NCI-H2227 treated with DMSO at 0.1 percent for 48 hours (cell line): Measurements from ENCODE around the gene GMPR.

Source experiments
- DNase-seq: peaks from one replicate; lab custom pipeline; 2025; lab: John Stamatoyannopoulos, UW

The GMPR gene

DNA sequence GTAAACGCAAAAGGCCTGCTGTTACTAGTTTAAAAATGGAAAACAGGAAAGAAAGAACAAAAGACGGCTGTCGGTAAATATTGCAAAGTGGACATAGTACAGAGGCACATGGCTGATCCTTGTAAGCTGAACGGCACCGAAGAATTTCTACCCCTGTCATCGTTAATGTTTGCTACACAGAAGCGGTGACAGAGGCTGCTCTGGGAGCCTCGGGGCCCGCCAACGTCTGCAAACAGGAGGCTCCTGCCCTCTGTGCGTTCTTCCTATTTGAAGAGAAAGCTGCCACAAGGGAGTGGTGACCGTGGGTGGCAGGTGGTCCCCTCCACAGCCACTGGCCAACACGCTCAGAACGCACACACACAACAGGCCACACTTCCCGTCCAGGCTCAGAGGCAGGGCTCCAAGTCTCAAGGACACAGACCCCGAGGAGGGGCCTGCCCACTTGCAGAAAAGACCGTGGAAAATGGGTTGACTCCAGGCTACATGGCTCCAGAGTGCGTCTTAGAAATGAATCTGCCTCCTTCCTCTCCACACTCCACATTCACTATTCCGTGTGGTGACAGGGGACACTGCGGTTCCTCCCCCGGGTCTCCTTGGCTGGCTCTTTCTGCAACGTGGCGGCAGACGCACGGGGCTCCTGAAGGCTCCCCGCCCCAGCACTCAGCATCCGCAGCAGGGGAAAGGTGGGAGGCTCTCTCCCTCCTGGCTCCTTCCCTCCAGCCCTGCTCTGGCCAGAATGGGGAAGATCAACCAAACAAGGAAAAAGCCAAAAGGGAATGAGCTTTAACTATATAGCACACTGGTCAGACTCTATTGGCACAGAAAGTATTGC lies 64.5 kb downstream of the GMPR start:
- DNase-seq: no peak

GRCh38 chr6:16305246-16305725 lies 66.9 kb downstream of the GMPR start:
- no peak for DNase-seq

DNA sequence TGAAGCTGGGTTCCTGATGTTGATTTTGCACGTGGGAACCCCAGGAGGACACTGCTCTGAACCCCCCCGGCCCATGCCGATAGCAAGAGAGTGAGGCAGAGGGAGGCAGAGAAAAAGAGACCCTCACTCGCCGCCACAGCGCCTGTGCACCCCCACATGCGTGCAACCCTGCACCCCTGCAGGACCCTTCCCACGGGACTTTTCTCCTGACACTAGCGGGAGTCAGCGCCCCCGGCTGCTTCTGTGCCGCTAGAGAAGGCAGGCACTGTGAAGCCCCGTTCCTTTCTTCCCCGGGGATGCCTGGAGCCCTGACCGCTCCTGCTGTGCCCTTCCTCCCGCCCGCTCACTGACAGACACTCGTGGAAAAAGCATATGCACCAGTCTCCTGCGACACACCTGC lies 67.4 kb downstream of the GMPR start:
- no peak for DNase-seq

DNA sequence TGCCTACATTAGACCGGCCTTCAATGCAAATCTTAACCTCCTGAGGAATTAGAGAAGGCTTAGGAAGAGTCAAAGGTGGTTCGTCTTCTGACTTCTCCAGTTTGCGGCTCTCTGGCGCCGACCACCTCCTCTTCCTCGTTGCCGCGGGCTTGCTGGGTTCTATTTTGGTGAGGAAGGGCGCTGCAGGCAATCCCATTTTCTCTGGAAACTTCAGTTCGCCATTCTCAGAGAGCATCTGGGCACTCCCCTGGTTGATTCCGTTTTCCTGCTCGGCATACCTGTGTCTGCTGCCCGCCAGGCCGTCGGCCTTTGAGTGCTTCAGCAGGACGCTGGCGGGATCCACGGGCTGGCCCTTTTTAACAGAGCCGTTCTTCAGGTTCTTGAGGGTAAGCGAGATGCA lies 67.9 kb downstream of the GMPR start:
- no peak for DNase-seq

GRCh38 chr6:16311763-16312162 lies 73.4 kb downstream of the GMPR start:
- no peak for DNase-seq

GRCh38 chr6:16313732-16314131 lies 75.3 kb downstream of the GMPR start:
- no peak for DNase-seq

DNA sequence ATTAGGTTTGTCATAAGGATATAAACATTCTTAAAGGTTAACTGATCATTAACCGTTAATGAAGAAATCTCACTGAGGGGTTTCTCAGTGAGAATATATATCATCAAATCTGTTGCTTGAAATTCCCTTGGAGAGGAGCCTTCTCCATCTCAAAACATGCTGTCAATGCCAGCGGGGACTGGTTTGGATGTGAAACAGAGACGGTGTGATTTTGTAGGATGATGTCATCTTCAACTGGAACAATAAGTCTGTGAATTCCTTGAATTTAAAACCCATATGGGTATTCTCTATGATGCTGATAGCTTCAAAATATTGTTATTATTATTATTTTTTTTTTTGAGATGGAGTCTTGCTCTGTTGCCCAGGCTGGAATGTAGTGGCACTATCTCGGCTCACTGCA lies 75.9 kb downstream of the GMPR start:
- no peak for DNase-seq

GRCh38 chr6:16316741-16317251 lies 78.4 kb downstream of the GMPR start:
- DNase-seq: no peak

GRCh38 chr6:16318538-16318937 lies 80.2 kb downstream of the GMPR start:
- no peak for DNase-seq

DNA sequence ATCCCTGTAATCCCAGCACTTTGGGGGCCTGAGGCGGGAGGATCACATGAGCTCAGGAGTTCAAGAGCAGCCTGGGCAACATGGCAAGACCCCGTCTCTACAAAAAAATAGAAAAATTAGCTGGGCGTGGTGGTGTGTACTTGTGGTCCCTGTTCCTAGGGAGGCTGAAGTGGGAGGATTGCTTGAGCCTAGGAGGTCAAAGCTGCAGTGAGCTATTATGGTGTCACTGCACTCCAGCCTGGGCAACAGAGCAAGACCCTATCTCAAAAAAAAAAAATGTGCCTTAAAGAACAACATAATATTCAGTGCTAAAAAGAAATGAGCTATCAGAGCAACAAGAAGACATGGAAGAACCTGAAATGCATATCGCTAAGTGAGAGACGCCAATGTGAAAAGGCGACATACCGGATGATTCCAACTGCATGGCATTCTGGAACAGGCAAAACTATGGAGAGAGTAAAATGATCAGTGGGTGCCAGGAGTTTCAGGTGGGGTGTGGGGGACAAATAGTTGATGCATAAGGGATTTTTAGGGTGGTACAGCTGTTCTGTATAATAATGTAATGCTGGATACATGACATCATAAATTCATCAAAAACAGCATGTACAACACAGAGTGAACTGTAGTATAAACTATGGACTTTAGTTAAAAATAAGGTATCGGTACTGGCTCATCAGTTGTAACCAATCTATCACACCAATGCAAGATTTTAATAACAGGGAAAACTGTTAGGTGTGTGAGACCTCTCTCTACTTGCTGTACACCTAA lies 80.8 kb downstream of the GMPR start:
- DNase-seq: no peak

DNA sequence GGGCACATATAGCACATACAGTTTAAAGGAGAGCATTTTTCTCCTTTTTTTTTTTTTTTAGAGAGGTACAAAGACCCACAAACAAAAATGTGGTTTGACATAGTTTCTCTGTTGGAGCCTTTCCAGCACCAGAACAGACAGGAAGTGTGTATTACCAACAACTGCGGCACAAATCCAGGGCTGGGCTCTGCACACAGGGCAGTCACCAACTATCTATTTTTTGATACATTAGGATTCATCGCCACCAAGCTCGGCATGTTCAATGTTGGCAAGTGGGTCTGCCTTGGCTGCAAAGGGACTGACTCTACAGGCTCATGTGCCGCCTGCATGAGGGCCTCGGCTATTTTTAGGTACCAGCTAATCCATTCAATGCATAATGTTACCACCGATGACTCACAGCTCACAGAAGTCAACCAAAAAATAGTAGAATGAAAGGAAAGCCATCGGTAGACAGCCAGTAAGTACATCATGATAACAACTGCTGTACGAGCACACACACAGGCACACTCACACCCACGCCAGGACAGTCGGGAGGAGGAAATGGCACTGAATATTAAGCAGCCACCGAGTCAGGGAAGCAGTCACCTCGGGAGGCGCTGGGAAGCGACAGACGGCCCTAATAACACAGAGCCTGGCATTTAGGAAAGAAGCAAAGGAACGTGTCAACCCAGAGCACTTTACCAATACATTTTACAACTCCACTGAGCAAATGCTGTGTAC lies 81.6 kb downstream of the GMPR start:
- DNase-seq: no peak

DNA sequence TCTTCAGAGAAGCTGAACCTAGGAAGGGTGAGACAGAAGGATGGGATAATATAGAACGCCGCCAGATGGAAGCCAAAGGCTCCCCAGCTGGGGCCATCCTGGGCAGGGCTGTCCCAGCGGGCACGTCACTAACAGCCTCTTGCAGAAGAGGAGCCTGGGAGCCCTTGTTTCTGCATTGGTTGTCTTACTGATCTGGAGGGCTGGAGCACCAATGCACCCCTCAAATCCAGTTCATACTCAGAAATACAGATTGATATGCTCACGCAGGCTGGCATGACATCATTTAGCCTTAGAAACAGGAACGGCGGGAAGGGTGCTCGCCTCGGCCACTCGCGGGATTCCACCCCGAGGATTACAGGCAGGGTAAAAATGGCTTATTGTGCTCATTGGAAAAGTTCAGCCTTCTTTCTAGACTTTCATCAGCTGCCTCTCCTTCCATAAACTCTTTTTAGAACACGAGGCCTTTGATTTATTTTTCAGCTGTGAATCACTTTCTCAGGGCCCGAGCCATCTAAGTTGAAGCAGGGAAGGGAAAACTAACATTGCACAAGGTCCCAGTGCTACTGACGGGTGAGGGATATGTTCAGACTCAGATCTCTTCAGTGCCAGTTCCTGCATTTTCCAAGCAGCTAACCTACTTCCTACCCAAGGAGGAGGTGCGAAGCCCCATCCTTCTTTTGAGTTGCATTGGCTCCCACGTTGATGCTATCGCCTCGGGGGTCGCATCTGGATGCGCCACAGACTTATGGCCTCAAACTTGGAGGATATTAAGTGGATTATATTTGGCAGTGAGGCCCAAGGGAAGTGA lies 82.3 kb downstream of the GMPR start:
- DNase-seq: no peak

- no peak for DNase-seq
Measured at GRCh38 chr6:16321341-16321710, 82.9 kb downstream of the GMPR start.

- no peak for DNase-seq
Measured at GRCh38 chr6:16321826-16322225, 83.4 kb downstream of the GMPR start.

DNA sequence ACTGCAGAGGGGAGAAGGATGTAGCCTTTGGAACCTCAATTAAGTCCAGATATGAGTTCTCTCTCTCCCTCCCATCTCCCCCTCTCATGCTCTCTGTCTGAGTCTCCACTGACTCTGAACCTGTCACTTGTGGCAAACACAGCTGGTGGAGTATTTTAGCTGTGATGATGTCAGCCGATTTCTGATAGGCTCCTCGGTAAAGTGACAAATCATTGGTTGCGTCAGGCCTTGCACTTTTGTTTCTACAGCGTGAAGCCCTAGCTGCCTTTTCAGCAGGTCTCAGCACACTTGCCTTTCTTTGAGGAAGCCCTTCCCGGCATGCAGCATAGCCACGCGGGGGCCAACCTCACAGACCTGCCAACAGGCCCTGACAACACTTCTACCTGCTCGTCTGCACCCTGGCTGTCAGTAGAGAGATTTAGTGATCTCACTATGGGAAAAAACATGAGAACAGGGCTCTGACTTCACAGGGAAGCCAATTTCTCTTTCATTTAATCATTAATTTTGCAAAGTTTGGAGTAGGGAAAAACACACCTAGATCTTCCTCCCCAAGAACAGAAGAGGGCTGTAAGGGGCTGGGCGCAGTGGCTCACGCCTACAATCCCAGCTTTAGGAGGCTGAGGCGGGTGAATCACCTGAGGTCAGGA lies 84.4 kb downstream of the GMPR start:
- DNase-seq: no peak

DNA sequence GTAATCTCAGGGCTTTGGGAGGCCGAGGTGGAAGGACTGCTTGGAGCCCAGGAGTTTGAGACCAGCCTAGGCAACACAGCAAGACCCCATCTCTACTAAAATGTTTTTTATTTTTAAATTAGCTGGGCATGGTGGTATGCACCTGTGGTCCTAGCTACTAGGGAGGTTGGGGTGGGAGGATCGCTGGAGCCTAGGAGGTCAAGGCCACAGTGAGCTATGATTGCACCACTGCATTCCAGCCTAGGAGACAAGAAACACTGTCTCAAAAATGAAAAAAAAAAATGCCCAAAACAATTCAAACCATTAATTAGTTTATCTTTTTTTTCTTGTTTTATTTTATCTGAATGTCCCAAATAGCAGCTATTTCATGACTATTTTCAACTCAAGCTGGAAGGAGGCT lies 85.8 kb downstream of the GMPR start:
- no peak for DNase-seq

DNA sequence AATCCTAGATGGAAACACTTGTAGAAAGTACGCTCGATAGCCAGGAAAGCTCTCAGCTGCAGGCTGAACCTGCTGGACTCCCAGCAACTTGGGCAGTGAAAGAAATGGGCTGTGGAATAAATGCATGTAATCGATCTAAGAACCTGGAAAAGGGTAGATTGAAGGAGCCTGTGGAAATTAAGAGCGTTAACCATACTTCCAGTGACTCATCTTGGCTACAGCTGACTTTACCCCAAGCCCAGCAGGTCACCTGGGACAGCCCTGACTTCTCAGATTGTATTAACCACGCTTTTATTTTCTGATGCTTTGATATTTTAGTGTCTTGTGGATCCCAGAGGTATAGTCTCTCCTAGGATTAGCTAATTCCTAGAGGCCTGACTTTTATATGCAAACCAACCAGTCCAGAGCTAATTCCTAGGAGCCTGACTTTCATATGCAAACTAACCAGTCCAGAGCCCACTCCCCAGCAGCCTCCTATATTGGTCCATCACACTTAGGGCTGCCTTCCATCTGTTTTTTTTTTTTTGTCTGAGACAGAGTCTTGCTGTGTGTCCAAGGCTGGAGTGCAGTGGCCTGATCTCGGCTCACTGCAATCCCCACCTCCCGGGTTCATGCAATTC lies 86.3 kb downstream of the GMPR start:
- DNase-seq: no peak

- no peak for DNase-seq
Measured at GRCh38 chr6:16326531-16326930, 88.1 kb downstream of the GMPR start.

GRCh38 chr6:16326971-16327776 lies 88.8 kb downstream of the GMPR start:
- no peak for DNase-seq
